HepG2 (cell line): ENCODE results near the gene NLRC5. TPM values are rescaled to one million over a fixed set of nuclear protein-coding genes. Genes with fewer than 3 reads are reported as not detected.

Experiments used
- ATAC-seq: fragments of 200-7000 bp; cut with Tn5 transposase; 3 replicates; pipeline ENCODE4 v1.9.1; 2020; ENCODE audit warnings: mild to moderate bottlenecking, moderate library complexity
- BruUV-seq: library from RNA; stranded (reverse); fragments of 400-500 nt; replicated peaks from 2 replicates; lab custom pipeline; 2021; lab: Mats Ljungman, UMichigan
- CTCF ChIA-PET: fragments of 300-600 bp; formaldehyde crosslinking; extraction: SDS; loops from one replicate; lab custom pipeline; 2021; ENCODE audit warnings: low total read pairs, inconsistent platforms, low intra/inter-chr PET ratio; lab: Yijun Ruan, JAX
- POLR2A ChIA-PET: fragments of 350-600 bp; sonication (Branson Sonifier 250); formaldehyde crosslinking; loops from one replicate; lab custom pipeline; 2020; ENCODE audit warnings: antibody characterized with exemption, inconsistent platforms; lab: Yijun Ruan, JAX
- DNase-seq: peaks from one replicate; pipeline ENCODE4 v3.0.0-alpha.2; 2015; ENCODE audit warnings: low spot score
- FAIRE-seq: peaks from 3 replicates; lab custom pipeline; 2011; peaks lifted over from hg19 to GRCh38; lab: Jason Lieb, UNC
- H2AFZ ChIP-seq: one replicate; pipeline ENCODE4 v1.6.1; 2011; ENCODE audit warnings: low read length, inconsistent platforms
- H3K27ac ChIP-seq: fragments of 300-600 bp; 3 replicates; pipeline ENCODE4 v1.8.0; 2011; ENCODE audit warnings: mixed run types, mild to moderate bottlenecking, mixed read lengths, low read length, inconsistent platforms; ENCODE audit not compliant: insufficient read depth; ENCODE audit errors: extremely low read length
- H3K27me3 ChIP-seq, 2 experiments: fragments of 200-600 bp in 1 of 2; 2 replicates in 1 of 2; 3 replicates in 1 of 2; pipeline versions ENCODE4 v1.6.0 to v1.8.0; 2011; ENCODE audit warnings: low read length in 2 of 2, mild to moderate bottlenecking in 2 of 2, moderate library complexity in 2 of 2, inconsistent platforms in 1 of 2; ENCODE audit not compliant: insufficient read depth in 2 of 2, control insufficient read depth in 1 of 2
- H3K36me3 ChIP-seq, 2 experiments: fragments of 200-600 bp in 1 of 2; replicated peaks in 1 of 2; 2 replicates in 1 of 2; 3 replicates in 1 of 2; pipeline versions ENCODE4 v1.5.1 to v1.8.0; 2011; ENCODE audit warnings: low read length in 2 of 2, inconsistent platforms in 1 of 2; ENCODE audit not compliant: insufficient read depth in 2 of 2, control insufficient read depth in 1 of 2
- H3K4me1 ChIP-seq: 2 replicates; pipeline ENCODE4 v1.5.1; 2012; ENCODE audit warnings: low read length, inconsistent platforms; ENCODE audit not compliant: insufficient read depth
- H3K4me2 ChIP-seq: 2 replicates; pipeline ENCODE4 v1.6.0; 2011; ENCODE audit warnings: low read depth, low read length, inconsistent platforms
- H3K4me3 ChIP-seq, 3 experiments: fragments of 200-600 bp in 1 of 3; sonication (generic), shearing (Covaris generic) in 1 of 3; replicated peaks in 1 of 3; 2 replicates each; pipeline ENCODE4 v1.5.1; 2011 to 2016; ENCODE audit warnings: low read length in 3 of 3, inconsistent platforms in 2 of 3, low read depth in 2 of 3, mild to moderate bottlenecking in 2 of 3, control low read depth in 1 of 3, mixed read lengths in 1 of 3; ENCODE audit not compliant: insufficient read depth in 1 of 3
- H3K79me2 ChIP-seq: one replicate; pipeline ENCODE4 v1.6.1; 2011; ENCODE audit warnings: low read length, inconsistent platforms; ENCODE audit not compliant: insufficient read depth
- H3K9ac ChIP-seq: 2 replicates; pipeline ENCODE4 v1.6.0; 2011; ENCODE audit warnings: mild to moderate bottlenecking, low read depth, low read length, inconsistent platforms; ENCODE audit not compliant: insufficient read depth
- H3K9me3 ChIP-seq: 2 replicates; pipeline ENCODE4 v1.5.1; 2012; ENCODE audit warnings: mild to moderate bottlenecking, low read length
- H4K20me1 ChIP-seq: 2 replicates; pipeline ENCODE4 v1.6.0; 2011; ENCODE audit warnings: inconsistent platforms, mild to moderate bottlenecking, low read length, moderate library complexity; ENCODE audit not compliant: insufficient read depth
- BRCA1 ChIP-seq: sonication (generic); formaldehyde crosslinking; IDR thresholded peaks from 2 replicates; pipeline ENCODE4 v1.4.0; 2020; ENCODE audit warnings: missing genetic modification reagents
- CHD4 ChIP-seq: fragments of 200-600 bp; sonication (generic); IDR thresholded peaks from 2 replicates; pipeline ENCODE4 v1.7.0; 2017; ENCODE audit warnings: mild to moderate bottlenecking, low read length, borderline replicate concordance
- FOXJ3 ChIP-seq: sonication (generic); formaldehyde crosslinking; IDR thresholded peaks from 2 replicates; pipeline ENCODE4 v1.4.0; 2020; ENCODE audit warnings: missing genetic modification reagents, mild to moderate bottlenecking, borderline replicate concordance
- IRX3 ChIP-seq: sonication (generic); formaldehyde crosslinking; IDR thresholded peaks from 2 replicates; pipeline ENCODE4 v1.8.1; 2023; ENCODE audit warnings: mild to moderate bottlenecking, low read depth, missing genetic modification reagents, borderline replicate concordance
- KLF15 ChIP-seq: sonication (generic); formaldehyde crosslinking; IDR thresholded peaks from 2 replicates; pipeline ENCODE4 v1.8.1; 2023; ENCODE audit warnings: borderline replicate concordance, mild to moderate bottlenecking, inconsistent platforms, missing genetic modification reagents, mixed read lengths
- SP2 ChIP-seq: sonication (generic); formaldehyde crosslinking; IDR thresholded peaks from 2 replicates; pipeline ENCODE4 v1.5.1; 2020; ENCODE audit warnings: mild to moderate bottlenecking, missing genetic modification reagents
- SRSF4 ChIP-seq: fragments of 200-400 bp; formaldehyde crosslinking; IDR thresholded peaks from one replicate; pipeline ENCODE4 v1.6.1; 2018; ENCODE audit warnings: mild to moderate bottlenecking, low read depth, low read length, moderate library complexity; ENCODE audit not compliant: poor library complexity, severe bottlenecking
- ZFP82 ChIP-seq: sonication (generic); formaldehyde crosslinking; IDR thresholded peaks from 2 replicates; pipeline ENCODE4 v1.5.1; 2020; ENCODE audit warnings: mild to moderate bottlenecking, missing genetic modification reagents, borderline replicate concordance
- ZFY ChIP-seq: sonication (generic); formaldehyde crosslinking; IDR thresholded peaks from 2 replicates; pipeline ENCODE4 v1.4.0; 2020; ENCODE audit warnings: missing genetic modification reagents
- ZNF335 ChIP-seq: sonication (generic); formaldehyde crosslinking; IDR thresholded peaks from 2 replicates; pipeline ENCODE4 v1.4.0; 2020; ENCODE audit warnings: missing genetic modification reagents
- WGBS: methylation state at CpG from one replicate; pipeline ENCODE4 v1.1.6; 2017; ENCODE audit warnings: low lambda C conversion rate; 5-methylcytosine and 5-hydroxymethylcytosine counted together
- in situ Hi-C: cut with HindIII; loops from 2 replicates; pipeline ENCODE4 v1.10.0; 2017; ENCODE audit warnings: low pct_unique_long_range_greater_than_20kb; ENCODE audit not compliant: extremely low pct_ligation_motif_present
- intact Hi-C: fragments of 100-400 bp; cut with micrococcal nuclease; formaldehyde crosslinking; loops from one replicate; pipeline ENCODE4 v1.10.0; 2022; ENCODE audit not compliant: unreplicated experiment
- polyA plus RNA-seq, 8 experiments: library from polyadenylated mRNA; depleted of rRNA in 3 of 8; stranded (reverse) in 7 of 8; unstranded in 1 of 8; fragments of >200 nt; fragmentation: Illumina TruSeq in 4 of 8; extraction: Trizol in 4 of 8; gene quantifications; 2 replicates each; pipeline versions ENCODE4 v1.2.1 to v1.2.3, GENCODE V29; 2011 to 2016; ENCODE audit warnings: low read depth in 4 of 8, missing spikeins in 1 of 8, mixed read lengths in 1 of 8; ENCODE audit not compliant: insufficient read depth in 1 of 8
- total RNA-seq, 5 experiments: library from RNA; depleted of rRNA; stranded (reverse); fragments of >200 nt; fragmentation: Illumina TruSeq; extraction: Trizol; gene quantifications; 2 replicates each; pipeline ENCODE4 v1.2.3, GENCODE V29; 2016; ENCODE audit warnings: low read depth in 1 of 5
- TF ChIP-seq, protein P1 (sequence below): sonication (generic); formaldehyde crosslinking; IDR thresholded peaks from 2 replicates; pipeline ENCODE4 v1.4.0; 2020; ENCODE audit warnings: missing genetic modification reagents; ENCODE audit errors: not compliant biosample characterization
- TF ChIP-seq, protein P2 (sequence below): sonication (generic); formaldehyde crosslinking; IDR thresholded peaks from 2 replicates; pipeline ENCODE4 v1.4.0; 2020; ENCODE audit warnings: missing genetic modification reagents
- TF ChIP-seq, protein P3 (sequence below): IDR thresholded peaks from 2 replicates; pipeline ENCODE4 v1.6.1; 2016

NLRC5 gene
- total and polyA plus RNA-seq, 2 of the 13 experiments (the other 11 are each of a cell fraction or from before 2014, with no cell fraction given), result 6.3 to 12.7 TPM

DNA sequence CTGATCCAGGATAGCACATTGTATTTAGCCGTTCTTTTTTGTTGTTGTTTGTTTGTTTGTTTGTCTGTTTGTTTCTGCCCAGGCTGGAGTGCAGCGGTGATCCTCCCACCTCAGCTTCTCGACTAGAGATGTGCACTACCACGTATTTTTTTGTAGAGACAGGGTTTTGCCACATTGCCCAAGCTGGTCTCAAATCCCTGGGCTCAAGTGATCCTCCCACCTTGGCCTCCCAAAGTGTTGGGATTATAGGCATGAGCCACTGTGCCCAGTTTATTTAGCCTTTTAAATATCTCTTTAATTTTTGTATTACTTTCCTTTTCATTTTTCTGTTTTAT lies 9.2 kb upstream of the NLRC5 start:
- no peak overlapping the region for H3K4me3 ChIP-seq
- POLR2A ChIA-PET, result no interaction called here
- H3K9ac ChIP-seq, result no peak overlapping the region
- H3K4me2 ChIP-seq, result no peak overlapping the region
- no peak overlapping the region for H2AFZ ChIP-seq
- H3K36me3 ChIP-seq, result no peaks in the 10 kb centered on the region
- no peak for TF ChIP-seq CHD4
- no peak for TF ChIP-seq KLF15
- no peak for TF ChIP-seq ZFY (CRISPR knock-in tag)
- TF ChIP-seq SP2 (CRISPR knock-in tag), result no peak
- no peak for TF ChIP-seq IRX3 (CRISPR knock-in tag)
- no peak for TF ChIP-seq SRSF4
- TF ChIP-seq, protein P1, sequence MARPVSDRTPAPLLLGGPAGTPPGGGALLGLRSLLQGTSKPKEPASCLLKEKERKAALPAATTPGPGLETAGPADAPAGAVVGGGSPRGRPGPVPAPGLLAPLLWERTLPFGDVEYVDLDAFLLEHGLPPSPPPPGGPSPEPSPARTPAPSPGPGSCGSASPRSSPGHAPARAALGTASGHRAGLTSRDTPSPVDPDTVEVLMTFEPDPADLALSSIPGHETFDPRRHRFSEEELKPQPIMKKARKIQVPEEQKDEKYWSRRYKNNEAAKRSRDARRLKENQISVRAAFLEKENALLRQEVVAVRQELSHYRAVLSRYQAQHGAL (CRISPR knock-in tag), result no peak
- TF ChIP-seq ZFP82, result no peak
- no peak for TF ChIP-seq ZNF335 (CRISPR knock-in tag)
- TF ChIP-seq, protein P2, sequence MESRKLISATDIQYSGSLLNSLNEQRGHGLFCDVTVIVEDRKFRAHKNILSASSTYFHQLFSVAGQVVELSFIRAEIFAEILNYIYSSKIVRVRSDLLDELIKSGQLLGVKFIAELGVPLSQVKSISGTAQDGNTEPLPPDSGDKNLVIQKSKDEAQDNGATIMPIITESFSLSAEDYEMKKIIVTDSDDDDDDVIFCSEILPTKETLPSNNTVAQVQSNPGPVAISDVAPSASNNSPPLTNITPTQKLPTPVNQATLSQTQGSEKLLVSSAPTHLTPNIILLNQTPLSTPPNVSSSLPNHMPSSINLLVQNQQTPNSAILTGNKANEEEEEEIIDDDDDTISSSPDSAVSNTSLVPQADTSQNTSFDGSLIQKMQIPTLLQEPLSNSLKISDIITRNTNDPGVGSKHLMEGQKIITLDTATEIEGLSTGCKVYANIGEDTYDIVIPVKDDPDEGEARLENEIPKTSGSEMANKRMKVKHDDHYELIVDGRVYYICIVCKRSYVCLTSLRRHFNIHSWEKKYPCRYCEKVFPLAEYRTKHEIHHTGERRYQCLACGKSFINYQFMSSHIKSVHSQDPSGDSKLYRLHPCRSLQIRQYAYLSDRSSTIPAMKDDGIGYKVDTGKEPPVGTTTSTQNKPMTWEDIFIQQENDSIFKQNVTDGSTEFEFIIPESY, result no peak
- TF ChIP-seq BRCA1 (CRISPR knock-in tag), result no peak
- TF ChIP-seq, protein P3, sequence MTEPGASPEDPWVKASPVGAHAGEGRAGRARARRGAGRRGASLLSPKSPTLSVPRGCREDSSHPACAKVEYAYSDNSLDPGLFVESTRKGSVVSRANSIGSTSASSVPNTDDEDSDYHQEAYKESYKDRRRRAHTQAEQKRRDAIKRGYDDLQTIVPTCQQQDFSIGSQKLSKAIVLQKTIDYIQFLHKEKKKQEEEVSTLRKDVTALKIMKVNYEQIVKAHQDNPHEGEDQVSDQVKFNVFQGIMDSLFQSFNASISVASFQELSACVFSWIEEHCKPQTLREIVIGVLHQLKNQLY (CRISPR knock-in tag), result no peak
- no peak for TF ChIP-seq FOXJ3 (CRISPR knock-in tag)
- 45% methylated on average over 4 of the region's 4 CpGs for WGBS
- no peak overlapping the region for H3K27ac ChIP-seq
- no peaks in the 10 kb centered on the region for H4K20me1 ChIP-seq
- no peaks in the 10 kb centered on the region for H3K79me2 ChIP-seq
- DNase-seq, result no peak
- in situ Hi-C loops, result no loop called here
- CTCF ChIA-PET, result no interaction called here
- ATAC-seq, result no peak
- H3K27me3 ChIP-seq, result peaks cover 1 to 33% of the 10 kb centered on the region in 2 experiments; a peak in 4 of 5 replicates
- H3K9me3 ChIP-seq, result no peaks in the 10 kb centered on the region
- H3K4me1 ChIP-seq, result peaks cover 26% of the 10 kb centered on the region
- FAIRE-seq, result no peak
- intact Hi-C loops, result no loop called here
- BruUV-seq, result no TSS peak
